GM23338 (cell line): Measurements from ENCODE around the gene RNF187. TPM values are rescaled to one million over a fixed set of nuclear protein-coding genes. Genes with fewer than 3 reads are reported as not detected.

Experiments used
- ATAC-seq: fragments of 200-7000 bp; cut with Tn5 transposase; 3 replicates; pipeline ENCODE4 v1.9.1; 2020
- DNase-seq: peaks from one replicate; pipeline ENCODE4 v3.0.0-alpha.2; 2015; ENCODE audit warnings: low spot score
- H2AFZ ChIP-seq: fragments of 200-600 bp; sonication (generic); 2 replicates; pipeline ENCODE4 v1.8.0; 2016; ENCODE audit warnings: antibody characterized with exemption, mild to moderate bottlenecking, moderate library complexity
- H3F3A ChIP-seq: fragments of 200-600 bp; sonication (generic); replicated peaks from 2 replicates; pipeline ENCODE4 v1.8.0; 2017; ENCODE audit warnings: antibody characterized with exemption, mixed run types, low read depth
- H3K27ac ChIP-seq: fragments of 200-600 bp; sonication (generic); 2 replicates; pipeline ENCODE4 v1.6.1; 2016; ENCODE audit warnings: low read depth
- H3K27me3 ChIP-seq: fragments of 200-600 bp; sonication (generic); 2 replicates; pipeline ENCODE4 v1.8.0; 2016; ENCODE audit warnings: mild to moderate bottlenecking, mixed run types, moderate library complexity; ENCODE audit not compliant: insufficient read depth
- H3K36me3 ChIP-seq: fragments of 200-600 bp; sonication (generic); 2 replicates; pipeline ENCODE4 v1.8.0; 2016; ENCODE audit warnings: mild to moderate bottlenecking; ENCODE audit not compliant: insufficient read depth
- H3K4me1 ChIP-seq: fragments of 200-600 bp; sonication (generic); 2 replicates; pipeline ENCODE4 v1.8.0; 2016; ENCODE audit warnings: mild to moderate bottlenecking, moderate library complexity; ENCODE audit not compliant: insufficient read depth
- H3K4me2 ChIP-seq: fragments of 200-600 bp; sonication (generic); 2 replicates; pipeline ENCODE4 v1.7.1; 2017; ENCODE audit warnings: mixed run types
- H3K4me3 ChIP-seq: fragments of 200-600 bp; sonication (generic); 2 replicates; pipeline ENCODE4 v1.6.1; 2016; ENCODE audit warnings: mixed run types
- H3K79me2 ChIP-seq: fragments of 200-600 bp; sonication (generic); replicated peaks from 2 replicates; pipeline ENCODE4 v1.8.0; 2017; ENCODE audit warnings: mild to moderate bottlenecking; ENCODE audit not compliant: insufficient read depth
- H3K9me2 ChIP-seq: fragments of 200-600 bp; sonication (generic); 2 replicates; pipeline ENCODE4 v1.8.0; 2017; ENCODE audit not compliant: insufficient read depth
- H4K20me1 ChIP-seq: fragments of 200-600 bp; sonication (generic); replicated peaks from 2 replicates; pipeline ENCODE4 v1.8.0; 2017; ENCODE audit warnings: mild to moderate bottlenecking; ENCODE audit not compliant: insufficient read depth
- H3K27ac Mint-ChIP-seq: 2 replicates; pipeline ENCODE4 v1.8.0; 2020; ENCODE audit warnings: inconsistent platforms, mild to moderate bottlenecking, moderate library complexity, mixed read lengths
- H3K27me3 Mint-ChIP-seq: 3 replicates; pipeline ENCODE4 v1.8.0; 2022; ENCODE audit warnings: low read depth, mild to moderate bottlenecking, moderate library complexity, mixed read lengths, inconsistent platforms; ENCODE audit not compliant: insufficient read depth, poor library complexity
- H3K36me3 Mint-ChIP-seq: 3 replicates; pipeline ENCODE4 v1.8.0; 2021; ENCODE audit warnings: low read depth, mild to moderate bottlenecking, inconsistent platforms, moderate library complexity, mixed read lengths
- H3K4me1 Mint-ChIP-seq: 3 replicates; pipeline ENCODE4 v1.8.0; 2020; ENCODE audit warnings: mild to moderate bottlenecking, inconsistent platforms, mixed read lengths
- H3K4me3 Mint-ChIP-seq: 3 replicates; pipeline ENCODE4 v1.8.0; 2021; ENCODE audit warnings: moderate library complexity, mild to moderate bottlenecking, inconsistent platforms, mixed read lengths
- H3K9me3 Mint-ChIP-seq: 3 replicates; pipeline ENCODE4 v1.8.0; 2020; ENCODE audit warnings: moderate library complexity, mild to moderate bottlenecking, inconsistent platforms, mixed read lengths
- CREB1 ChIP-seq: fragments of 250-450 bp; sonication (Bioruptor Pico); IDR thresholded peaks from 2 replicates; pipeline ENCODE4 v1.5.0; 2020; ENCODE audit warnings: low read depth, mild to moderate bottlenecking, moderate library complexity
- EZH2 ChIP-seq: fragments of 200-600 bp; sonication (generic); IDR thresholded peaks from one replicate; pipeline ENCODE4 v1.8.0; 2017; ENCODE audit warnings: antibody characterized with exemption, mild to moderate bottlenecking, low read depth; ENCODE audit not compliant: unreplicated experiment
- EZH2phosphoT487 ChIP-seq: fragments of 200-600 bp; sonication (generic); IDR thresholded peaks from one replicate; pipeline ENCODE4 v1.8.1; 2018; ENCODE audit warnings: antibody characterized with exemption; ENCODE audit not compliant: unreplicated experiment
- JUNB ChIP-seq: IDR thresholded peaks from one replicate; pipeline ENCODE4 v1.6.1; 2016; ENCODE audit warnings: antibody characterized with exemption; ENCODE audit not compliant: unreplicated experiment
- NANOG ChIP-seq: IDR thresholded peaks from 2 replicates; pipeline ENCODE4 v1.6.1; 2016; ENCODE audit warnings: antibody characterized with exemption, borderline replicate concordance
- POLR2AphosphoS5 ChIP-seq: IDR thresholded peaks from 2 replicates; pipeline ENCODE4 v1.6.1; 2016; ENCODE audit warnings: antibody characterized with exemption, low read depth
- STAT1 ChIP-seq: IDR thresholded peaks from one replicate; pipeline ENCODE4 v1.6.1; 2016; ENCODE audit warnings: antibody characterized with exemption; ENCODE audit not compliant: unreplicated experiment
- ZNF114 ChIP-seq: fragments of 250-450 bp; sonication (Bioruptor Pico); IDR thresholded peaks from 2 replicates; pipeline ENCODE4 v1.5.0; 2020; ENCODE audit warnings: mild to moderate bottlenecking, moderate library complexity
- ZNF331 ChIP-seq: fragments of 250-450 bp; sonication (Bioruptor Pico); IDR thresholded peaks from 2 replicates; pipeline ENCODE4 v1.5.0; 2020; ENCODE audit warnings: low read depth, mild to moderate bottlenecking, moderate library complexity
- polyA plus RNA-seq: library from polyadenylated mRNA; unstranded; fragments of >200 nt; fragmentation: Nextera tagmentation; extraction: Ambion mirVana; gene quantifications from 2 replicates; pipeline ENCODE4 v1.2.1, GENCODE V29; 2016
- total RNA-seq: library from RNA; depleted of rRNA; stranded (reverse); fragments of >200 nt; shearing (Covaris generic); gene quantifications from 2 replicates; pipeline ENCODE4 v1.2.3, GENCODE V29; 2014
- TF ChIP-seq, protein P1 (sequence below): fragments of 250-450 bp; sonication (Bioruptor Pico); IDR thresholded peaks from 2 replicates; pipeline ENCODE4 v1.5.0; 2020; ENCODE audit warnings: mild to moderate bottlenecking, moderate library complexity
- TF ChIP-seq, protein P2 (sequence below): IDR thresholded peaks from one replicate; pipeline ENCODE4 v1.6.1; 2018; ENCODE audit warnings: antibody characterized with exemption; ENCODE audit not compliant: unreplicated experiment
- TF ChIP-seq, protein P3 (sequence below): IDR thresholded peaks from 2 replicates; pipeline ENCODE4 v1.6.1; 2016; ENCODE audit warnings: antibody characterized with exemption
- TF ChIP-seq, protein P4 (sequence below), 2 experiments: fragments of 200-600 bp in 1 of 2; sonication (generic) in 1 of 2; conservative IDR thresholded peaks; 2 replicates each; pipeline versions ENCODE4 v1.5.1 to v1.6.1; 2016 to 2017; ENCODE audit warnings: antibody characterized with exemption in 2 of 2, low read depth in 2 of 2, mild to moderate bottlenecking in 2 of 2, moderate library complexity in 1 of 2

RNF187 gene
- total and polyA plus RNA-seq, 2 experiments from 2014 or later: 24.8 to 55.3 TPM

DNA sequence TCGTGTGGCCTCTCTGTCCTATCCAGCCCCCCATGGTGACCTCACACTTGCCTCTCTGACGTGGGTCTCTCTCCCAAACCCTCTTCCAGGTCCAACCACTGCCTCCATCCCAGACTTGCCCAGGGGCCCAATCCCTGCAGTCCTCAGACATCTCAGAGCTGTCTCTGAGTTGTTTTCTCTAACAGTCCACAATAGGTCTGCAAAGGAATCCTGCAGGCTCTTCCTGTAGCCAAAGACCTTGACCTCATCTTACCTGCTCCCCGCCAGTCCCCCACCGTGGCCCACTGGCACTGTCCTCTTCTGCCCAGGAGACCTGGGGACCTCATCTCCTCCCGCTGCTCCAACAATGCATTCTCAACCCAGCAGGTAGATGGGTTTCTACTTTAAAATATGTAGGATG is 10.0 kb downstream of the RNF187 start:
- Mint-ChIP-seq H3K36me3 (peaks cover 15% of the 10 kb centered on the region), H3K27ac (no peak overlapping the region), H3K4me1 (peaks cover 19% of the 10 kb centered on the region), H3K27me3 (peaks cover 24% of the 10 kb centered on the region), H3K9me3 (no peaks in the 10 kb centered on the region), H3K4me3 (no peak overlapping the region)
- Histone ChIP-seq H2AFZ (no peak overlapping the region), H3K27me3 (peaks cover 35% of the 10 kb centered on the region), H3K27ac (no peak overlapping the region), H3F3A (no peaks in the 10 kb centered on the region), H3K36me3 (no peaks in the 10 kb centered on the region), H3K4me2 (no peak overlapping the region), H3K4me3 (no peak overlapping the region), H3K4me1 (peaks cover 14% of the 10 kb centered on the region), H3K79me2 (no peaks in the 10 kb centered on the region), H4K20me1 (peaks cover 7% of the 10 kb centered on the region; the same call in 1 of the 2 replicates), H3K9me2 (no peaks in the 10 kb centered on the region)
- DNase-seq (no peak), ATAC-seq (no peak)
- TF ChIP-seq POLR2AphosphoS5 (no peak), ZNF331 (CRISPR knock-in tag) (no peak), CREB1 (CRISPR knock-in tag) (no peak), JUNB (no peak), STAT1 (no peak), NANOG (no peak), EZH2phosphoT487 (no peak), ZNF114 (CRISPR knock-in tag) (no peak), EZH2 (no peak)
- TF ChIP-seq, protein P1, sequence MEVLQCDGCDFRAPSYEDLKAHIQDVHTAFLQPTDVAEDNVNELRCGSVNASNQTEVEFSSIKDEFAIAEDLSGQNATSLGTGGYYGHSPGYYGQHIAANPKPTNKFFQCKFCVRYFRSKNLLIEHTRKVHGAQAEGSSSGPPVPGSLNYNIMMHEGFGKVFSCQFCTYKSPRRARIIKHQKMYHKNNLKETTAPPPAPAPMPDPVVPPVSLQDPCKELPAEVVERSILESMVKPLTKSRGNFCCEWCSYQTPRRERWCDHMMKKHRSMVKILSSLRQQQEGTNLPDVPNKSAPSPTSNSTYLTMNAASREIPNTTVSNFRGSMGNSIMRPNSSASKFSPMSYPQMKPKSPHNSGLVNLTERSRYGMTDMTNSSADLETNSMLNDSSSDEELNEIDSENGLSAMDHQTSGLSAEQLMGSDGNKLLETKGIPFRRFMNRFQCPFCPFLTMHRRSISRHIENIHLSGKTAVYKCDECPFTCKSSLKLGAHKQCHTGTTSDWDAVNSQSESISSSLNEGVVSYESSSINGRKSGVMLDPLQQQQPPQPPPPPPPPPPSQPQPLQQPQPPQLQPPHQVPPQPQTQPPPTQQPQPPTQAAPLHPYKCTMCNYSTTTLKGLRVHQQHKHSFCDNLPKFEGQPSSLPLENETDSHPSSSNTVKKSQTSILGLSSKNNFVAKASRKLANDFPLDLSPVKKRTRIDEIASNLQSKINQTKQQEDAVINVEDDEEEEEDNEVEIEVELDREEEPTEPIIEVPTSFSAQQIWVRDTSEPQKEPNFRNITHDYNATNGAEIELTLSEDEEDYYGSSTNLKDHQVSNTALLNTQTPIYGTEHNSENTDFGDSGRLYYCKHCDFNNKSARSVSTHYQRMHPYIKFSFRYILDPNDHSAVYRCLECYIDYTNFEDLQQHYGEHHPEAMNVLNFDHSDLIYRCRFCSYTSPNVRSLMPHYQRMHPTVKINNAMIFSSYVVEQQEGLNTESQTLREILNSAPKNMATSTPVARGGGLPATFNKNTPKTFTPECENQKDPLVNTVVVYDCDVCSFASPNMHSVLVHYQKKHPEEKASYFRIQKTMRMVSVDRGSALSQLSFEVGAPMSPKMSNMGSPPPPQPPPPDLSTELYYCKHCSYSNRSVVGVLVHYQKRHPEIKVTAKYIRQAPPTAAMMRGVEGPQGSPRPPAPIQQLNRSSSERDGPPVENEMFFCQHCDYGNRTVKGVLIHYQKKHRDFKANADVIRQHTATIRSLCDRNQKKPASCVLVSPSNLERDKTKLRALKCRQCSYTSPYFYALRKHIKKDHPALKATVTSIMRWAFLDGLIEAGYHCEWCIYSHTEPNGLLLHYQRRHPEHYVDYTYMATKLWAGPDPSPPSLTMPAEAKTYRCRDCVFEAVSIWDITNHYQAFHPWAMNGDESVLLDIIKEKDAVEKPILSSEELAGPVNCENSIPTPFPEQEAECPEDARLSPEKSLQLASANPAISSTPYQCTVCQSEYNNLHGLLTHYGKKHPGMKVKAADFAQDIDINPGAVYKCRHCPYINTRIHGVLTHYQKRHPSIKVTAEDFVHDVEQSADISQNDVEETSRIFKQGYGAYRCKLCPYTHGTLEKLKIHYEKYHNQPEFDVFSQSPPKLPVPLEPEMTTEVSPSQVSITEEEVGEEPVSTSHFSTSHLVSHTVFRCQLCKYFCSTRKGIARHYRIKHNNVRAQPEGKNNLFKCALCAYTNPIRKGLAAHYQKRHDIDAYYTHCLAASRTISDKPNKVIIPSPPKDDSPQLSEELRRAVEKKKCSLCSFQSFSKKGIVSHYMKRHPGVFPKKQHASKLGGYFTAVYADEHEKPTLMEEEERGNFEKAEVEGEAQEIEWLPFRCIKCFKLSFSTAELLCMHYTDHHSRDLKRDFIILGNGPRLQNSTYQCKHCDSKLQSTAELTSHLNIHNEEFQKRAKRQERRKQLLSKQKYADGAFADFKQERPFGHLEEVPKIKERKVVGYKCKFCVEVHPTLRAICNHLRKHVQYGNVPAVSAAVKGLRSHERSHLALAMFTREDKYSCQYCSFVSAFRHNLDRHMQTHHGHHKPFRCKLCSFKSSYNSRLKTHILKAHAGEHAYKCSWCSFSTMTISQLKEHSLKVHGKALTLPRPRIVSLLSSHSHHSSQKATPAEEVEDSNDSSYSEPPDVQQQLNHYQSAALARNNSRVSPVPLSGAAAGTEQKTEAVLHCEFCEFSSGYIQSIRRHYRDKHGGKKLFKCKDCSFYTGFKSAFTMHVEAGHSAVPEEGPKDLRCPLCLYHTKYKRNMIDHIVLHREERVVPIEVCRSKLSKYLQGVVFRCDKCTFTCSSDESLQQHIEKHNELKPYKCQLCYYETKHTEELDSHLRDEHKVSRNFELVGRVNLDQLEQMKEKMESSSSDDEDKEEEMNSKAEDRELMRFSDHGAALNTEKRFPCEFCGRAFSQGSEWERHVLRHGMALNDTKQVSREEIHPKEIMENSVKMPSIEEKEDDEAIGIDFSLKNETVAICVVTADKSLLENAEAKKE (CRISPR knock-in tag): no peak
- TF ChIP-seq, protein P2, sequence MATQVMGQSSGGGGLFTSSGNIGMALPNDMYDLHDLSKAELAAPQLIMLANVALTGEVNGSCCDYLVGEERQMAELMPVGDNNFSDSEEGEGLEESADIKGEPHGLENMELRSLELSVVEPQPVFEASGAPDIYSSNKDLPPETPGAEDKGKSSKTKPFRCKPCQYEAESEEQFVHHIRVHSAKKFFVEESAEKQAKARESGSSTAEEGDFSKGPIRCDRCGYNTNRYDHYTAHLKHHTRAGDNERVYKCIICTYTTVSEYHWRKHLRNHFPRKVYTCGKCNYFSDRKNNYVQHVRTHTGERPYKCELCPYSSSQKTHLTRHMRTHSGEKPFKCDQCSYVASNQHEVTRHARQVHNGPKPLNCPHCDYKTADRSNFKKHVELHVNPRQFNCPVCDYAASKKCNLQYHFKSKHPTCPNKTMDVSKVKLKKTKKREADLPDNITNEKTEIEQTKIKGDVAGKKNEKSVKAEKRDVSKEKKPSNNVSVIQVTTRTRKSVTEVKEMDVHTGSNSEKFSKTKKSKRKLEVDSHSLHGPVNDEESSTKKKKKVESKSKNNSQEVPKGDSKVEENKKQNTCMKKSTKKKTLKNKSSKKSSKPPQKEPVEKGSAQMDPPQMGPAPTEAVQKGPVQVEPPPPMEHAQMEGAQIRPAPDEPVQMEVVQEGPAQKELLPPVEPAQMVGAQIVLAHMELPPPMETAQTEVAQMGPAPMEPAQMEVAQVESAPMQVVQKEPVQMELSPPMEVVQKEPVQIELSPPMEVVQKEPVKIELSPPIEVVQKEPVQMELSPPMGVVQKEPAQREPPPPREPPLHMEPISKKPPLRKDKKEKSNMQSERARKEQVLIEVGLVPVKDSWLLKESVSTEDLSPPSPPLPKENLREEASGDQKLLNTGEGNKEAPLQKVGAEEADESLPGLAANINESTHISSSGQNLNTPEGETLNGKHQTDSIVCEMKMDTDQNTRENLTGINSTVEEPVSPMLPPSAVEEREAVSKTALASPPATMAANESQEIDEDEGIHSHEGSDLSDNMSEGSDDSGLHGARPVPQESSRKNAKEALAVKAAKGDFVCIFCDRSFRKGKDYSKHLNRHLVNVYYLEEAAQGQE: no peak
- TF ChIP-seq, protein P3, sequence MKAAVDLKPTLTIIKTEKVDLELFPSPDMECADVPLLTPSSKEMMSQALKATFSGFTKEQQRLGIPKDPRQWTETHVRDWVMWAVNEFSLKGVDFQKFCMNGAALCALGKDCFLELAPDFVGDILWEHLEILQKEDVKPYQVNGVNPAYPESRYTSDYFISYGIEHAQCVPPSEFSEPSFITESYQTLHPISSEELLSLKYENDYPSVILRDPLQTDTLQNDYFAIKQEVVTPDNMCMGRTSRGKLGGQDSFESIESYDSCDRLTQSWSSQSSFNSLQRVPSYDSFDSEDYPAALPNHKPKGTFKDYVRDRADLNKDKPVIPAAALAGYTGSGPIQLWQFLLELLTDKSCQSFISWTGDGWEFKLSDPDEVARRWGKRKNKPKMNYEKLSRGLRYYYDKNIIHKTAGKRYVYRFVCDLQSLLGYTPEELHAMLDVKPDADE: no peak
- TF ChIP-seq, protein P4, sequence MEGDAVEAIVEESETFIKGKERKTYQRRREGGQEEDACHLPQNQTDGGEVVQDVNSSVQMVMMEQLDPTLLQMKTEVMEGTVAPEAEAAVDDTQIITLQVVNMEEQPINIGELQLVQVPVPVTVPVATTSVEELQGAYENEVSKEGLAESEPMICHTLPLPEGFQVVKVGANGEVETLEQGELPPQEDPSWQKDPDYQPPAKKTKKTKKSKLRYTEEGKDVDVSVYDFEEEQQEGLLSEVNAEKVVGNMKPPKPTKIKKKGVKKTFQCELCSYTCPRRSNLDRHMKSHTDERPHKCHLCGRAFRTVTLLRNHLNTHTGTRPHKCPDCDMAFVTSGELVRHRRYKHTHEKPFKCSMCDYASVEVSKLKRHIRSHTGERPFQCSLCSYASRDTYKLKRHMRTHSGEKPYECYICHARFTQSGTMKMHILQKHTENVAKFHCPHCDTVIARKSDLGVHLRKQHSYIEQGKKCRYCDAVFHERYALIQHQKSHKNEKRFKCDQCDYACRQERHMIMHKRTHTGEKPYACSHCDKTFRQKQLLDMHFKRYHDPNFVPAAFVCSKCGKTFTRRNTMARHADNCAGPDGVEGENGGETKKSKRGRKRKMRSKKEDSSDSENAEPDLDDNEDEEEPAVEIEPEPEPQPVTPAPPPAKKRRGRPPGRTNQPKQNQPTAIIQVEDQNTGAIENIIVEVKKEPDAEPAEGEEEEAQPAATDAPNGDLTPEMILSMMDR (conservative IDR thresholded peaks at IDR 0.05; ENCODE audit: low read depth in 2 of 2): no peak
